Peyer's patch (tissue), 4 donors: ENCODE data around the gene CERT1.

Source experiments
- CTCF ChIP-seq, 6 experiments: fragments of 450-650 bp in 4 of 6; fragments of 200-600 bp in 2 of 6; sonication (generic) in 1 of 6; IDR thresholded peaks; one replicate each; pipeline ENCODE4 v1.5.1; 2017 to 2019; ENCODE audit warnings: antibody characterized with exemption in 6 of 6, mild to moderate bottlenecking in 3 of 6, moderate library complexity in 1 of 6
- POLR2A ChIP-seq, 2 donors: fragments of 450-650 bp; IDR thresholded peaks; one replicate each; pipeline ENCODE4 v1.5.1; 2017; ENCODE audit warnings: antibody characterized with exemption in 2 of 2, mild to moderate bottlenecking in 2 of 2, moderate library complexity in 2 of 2

DNA sequence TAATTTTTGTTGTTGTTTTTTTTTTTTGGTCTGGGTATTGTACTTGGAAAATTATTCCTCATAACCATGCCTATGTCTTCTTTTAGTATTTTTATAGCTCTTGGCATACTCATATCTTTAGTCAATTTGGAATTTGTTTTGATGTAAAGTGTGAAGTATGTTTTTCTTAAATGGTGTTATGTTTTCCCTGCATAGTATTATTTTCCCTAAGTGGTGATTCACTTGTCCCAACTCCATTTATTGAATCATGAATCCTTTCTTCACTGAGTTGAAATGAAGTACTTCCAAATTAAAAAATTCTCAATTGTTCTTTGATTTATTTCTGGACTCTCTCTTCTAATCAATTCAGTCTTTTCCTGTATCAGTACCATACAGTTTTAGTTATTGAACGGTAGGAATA, 46.8 kb upstream of the CERT1 start:
- TF ChIP-seq CTCF (IDR thresholded peaks at IDR 0.05) (no peak), POLR2A (IDR thresholded peaks at IDR 0.05) (no peak)
